Measurements from ENCODE around the gene MFNG. TPM values are rescaled to one million over a fixed set of nuclear protein-coding genes. Genes with fewer than 3 reads are reported as not detected.

Gene MFNG
- total RNA-seq, 1 experiment from 2014 or later: 4.5 TPM

GRCh38 chr22:37467391-37467955, 18.7 kb downstream of the MFNG start:
- CTCF ChIA-PET: no interaction called here

More at GRCh38 chr22:37467391-37467955, 18.7 kb downstream of the MFNG start:
- ATAC-seq (no peak), DNase-seq (ENCODE audit: low read depth, low spot score) (no peak)
- Histone ChIP-seq H3K4me2 (ENCODE audit: low read length) (no peak overlapping the region), H3K9ac (ENCODE audit: low read length) (no peak overlapping the region), H2AFZ (ENCODE audit: low read depth, low read length, poor library complexity, severe bottlenecking) (no peak overlapping the region), H4K20me1 (ENCODE audit: insufficient read depth) (no peaks in the 10 kb centered on the region), H3K4me3 (replicated peaks in 1 of 2; ENCODE audit: low read depth in 1 of 2, low read length in 2 of 2) (no peak overlapping the region), H3K9me2 (ENCODE audit: insufficient read depth) (no peaks in the 10 kb centered on the region), H3K9me3 (ENCODE audit: control insufficient read depth in 1 of 2, insufficient read depth in 1 of 2, low read depth in 1 of 2, low read length in 2 of 2) (no peaks in the 10 kb centered on the region), H3K27ac (ENCODE audit: low read depth, low read length) (no peak overlapping the region), H3K79me2 (ENCODE audit: insufficient read depth, low read length) (no peaks in the 10 kb centered on the region), H3K27me3 (ENCODE audit: insufficient read depth, low read length) (no peaks in the 10 kb centered on the region), H3K36me3 (ENCODE audit: control insufficient read depth in 1 of 2, insufficient read depth in 2 of 2, low read length in 2 of 2) (no peaks in the 10 kb centered on the region), H3K4me1 (ENCODE audit: control insufficient read depth in 1 of 2, insufficient read depth in 2 of 2, low read length in 2 of 2) (peaks cover 0 to 6% of the 10 kb centered on the region in 2 experiments; a peak in 2 of 4 replicates)
- ChIA-PET RAD21 (ENCODE audit: low non-redundant PET in 1 of 2, low total read pairs in 2 of 2, uncharacterized antibody in 2 of 2, unreplicated experiment in 2 of 2) (no interaction called here), POLR2A (no interaction called here)
- intact Hi-C loops (cut with micrococcal nuclease): no loop called here
- no TSS peak for BruUV-seq (replicated peaks)
- TF ChIP-seq ELF1 (IDR thresholded peaks at IDR 0.05; ENCODE audit: borderline replicate concordance, low read depth) (no peak), MAX (IDR thresholded peaks at IDR 0.05) (no peak), EZH2 (IDR thresholded peaks at IDR 0.05) (no peak), CTCF (IDR thresholded peaks at IDR 0.05 in 2 of 3, conservative IDR thresholded peaks at IDR 0.05 in 1 of 3; ENCODE audit: borderline replicate concordance in 1 of 3, insufficient read depth in 1 of 3, low read depth in 2 of 3, low read length in 2 of 3) (no peak), ZNF274 (IDR thresholded peaks at IDR 0.05; ENCODE audit: low read depth, low read length) (no peak), EGR1 (IDR thresholded peaks at IDR 0.05; ENCODE audit: low read depth) (no peak), RAD21 (IDR thresholded peaks at IDR 0.05; ENCODE audit: low read depth) (no peak), ZFX (IDR thresholded peaks at IDR 0.05) (no peak), EZH2phosphoT487 (IDR thresholded peaks at IDR 0.05; ENCODE audit: borderline replicate concordance) (no peak), JUND (IDR thresholded peaks at IDR 0.05) (no peak), TCF7L2 (IDR thresholded peaks at IDR 0.05; ENCODE audit: borderline replicate concordance, extremely low read depth, insufficient read depth, insufficient read length) (no peak), POLR2AphosphoS5 (IDR thresholded peaks at IDR 0.05; ENCODE audit: low read depth, low read length) (no peak), CEBPB (IDR thresholded peaks at IDR 0.05; ENCODE audit: low read depth) (no peak), SRF (IDR thresholded peaks at IDR 0.05; ENCODE audit: low read depth) (no peak)

Data from HCT116 (cell line).